Frontal cortex (tissue), 4 donors: ENCODE measurements around the gene COL21A1. TPM values are rescaled to one million over a fixed set of nuclear protein-coding genes. Genes with fewer than 3 reads are reported as not detected.
"Not testable (repeated sequence)": the region's sequence is repeated elsewhere in the genome, so short reads cannot be mapped to it uniquely, and the experiment has no call there.

Experiments used
- DNase-seq, 2 donors: peaks; one replicate each; pipeline ENCODE4 v3.0.0; 2012; ENCODE audit warnings: low spot score in 2 of 2
- FAIRE-seq: peaks from 2 replicates; lab custom pipeline; 2012; peaks lifted over from hg19 to GRCh38; lab: Jason Lieb, UNC
- small RNA-seq: library from RNA; depleted of rRNA; stranded (forward); fragments of <200 nt; gene quantifications from one replicate; pipeline ENCODE3, GENCODE V24; 2014
- total RNA-seq: library from RNA; depleted of rRNA; stranded (reverse); fragments of >200 nt; gene quantifications from one replicate; pipeline ENCODE4 v1.2.3, GENCODE V29; 2014
- donor health status: control.
- donor health status: control.
- donor health status: control.

COL21A1 gene
- total RNA-seq, 1 donor from 2014 or later = 1.6 TPM

DNA sequence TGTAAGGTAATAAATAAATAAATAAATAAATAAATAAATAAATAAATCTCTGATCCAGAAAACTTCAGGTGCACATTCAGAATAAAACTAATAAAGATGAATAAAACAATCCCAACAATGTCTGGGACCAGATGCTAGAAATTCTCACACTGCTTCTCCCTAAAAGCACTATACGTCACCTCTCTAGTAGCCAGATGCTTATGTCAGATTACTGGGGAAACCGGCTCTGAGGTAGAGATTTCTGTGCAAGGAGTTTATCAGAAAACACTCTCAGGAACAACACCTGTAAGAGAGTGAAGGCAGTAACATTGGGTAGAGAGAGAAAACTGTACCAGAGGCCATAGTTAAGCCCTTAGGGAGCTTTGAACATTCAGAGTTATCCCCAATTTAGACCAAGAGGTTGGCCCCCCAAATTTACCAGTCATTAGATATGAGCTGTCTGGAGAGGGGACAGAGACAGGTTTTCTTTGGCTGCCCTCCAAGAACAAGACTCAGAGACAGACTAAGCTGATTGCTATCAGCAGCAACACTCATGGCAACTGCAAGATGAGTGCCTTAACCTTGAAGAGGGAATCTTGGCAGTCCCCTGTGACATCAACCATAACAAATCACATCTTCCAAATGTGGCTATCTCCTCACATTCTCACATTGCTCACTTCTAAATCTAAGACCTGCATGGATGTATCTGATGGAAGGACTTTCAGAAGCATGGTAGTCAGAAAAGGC is 220.8 kb downstream of the COL21A1 start:
- FAIRE-seq (no peak), DNase-seq (no peak)

GRCh38 chr6:56025795-56026194 is 221.6 kb downstream of the COL21A1 start:
- FAIRE-seq (no peak), DNase-seq (no peak)

DNA sequence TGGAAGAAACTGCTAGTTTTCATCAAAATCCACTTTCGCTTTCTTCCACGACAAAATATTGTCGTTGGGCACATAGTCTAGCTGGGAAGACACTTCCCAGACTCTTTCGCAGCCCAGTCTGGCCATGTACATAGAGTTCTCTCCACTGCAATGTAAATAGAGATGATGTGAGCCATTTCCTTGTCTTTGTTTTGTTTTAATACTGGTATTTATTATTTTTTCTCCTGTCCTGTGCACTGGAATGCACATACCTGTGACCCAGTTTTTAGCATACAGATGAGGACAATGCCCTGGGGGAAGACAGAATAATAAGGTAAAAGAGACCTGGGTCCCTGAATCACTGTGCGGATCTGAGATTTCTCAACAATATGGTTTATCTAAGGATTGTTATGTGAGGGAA is 222.4 kb downstream of the COL21A1 start:
- DNase-seq (no peak), FAIRE-seq (no peak)

DNA sequence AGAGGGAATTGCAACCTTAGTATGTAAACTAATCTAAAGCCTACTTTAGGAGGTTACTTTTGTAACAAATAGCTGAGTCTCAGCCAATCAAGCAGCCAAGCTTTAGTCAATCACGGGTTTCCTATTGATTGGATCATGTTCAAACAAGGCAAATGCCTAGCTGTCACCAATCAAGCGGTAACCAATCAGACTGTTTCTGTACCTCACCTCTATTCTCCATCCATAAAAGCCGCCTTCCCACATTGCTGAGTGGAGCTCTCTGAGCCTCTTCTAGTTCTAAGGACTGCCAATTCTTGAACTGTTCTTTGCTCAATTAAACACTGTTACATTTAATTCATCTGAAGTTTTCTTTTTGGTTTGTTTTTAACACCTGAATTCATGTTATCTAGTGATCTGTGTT is 223.6 kb downstream of the COL21A1 start:
- no peak for DNase-seq

GRCh38 chr6:56022678-56023077 is 224.7 kb downstream of the COL21A1 start:
- DNase-seq = no peak
- no peak for FAIRE-seq

More for the DNA sequence above, 223.6 kb downstream of the COL21A1 start:
- no peak for FAIRE-seq

DNA sequence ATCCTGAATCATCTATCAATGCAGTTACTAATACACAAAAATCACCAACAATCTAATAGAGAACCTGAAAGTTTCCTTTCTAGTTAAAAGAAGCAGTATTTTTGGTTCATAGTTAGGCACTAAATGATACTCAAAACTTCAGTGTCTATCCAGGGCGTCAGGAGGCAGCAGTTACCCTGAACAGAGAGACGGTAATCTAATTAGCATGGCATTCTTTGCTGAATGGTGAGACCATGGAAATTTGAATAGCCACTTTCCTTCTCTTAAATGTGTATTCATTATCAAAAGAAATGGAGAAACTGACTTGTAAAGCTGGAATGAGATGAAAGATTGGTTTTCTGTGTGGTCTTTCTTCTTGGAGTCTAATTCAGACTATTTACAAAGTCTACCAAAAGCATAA is 225.4 kb downstream of the COL21A1 start:
- no peak for FAIRE-seq
- no peak for DNase-seq

DNA sequence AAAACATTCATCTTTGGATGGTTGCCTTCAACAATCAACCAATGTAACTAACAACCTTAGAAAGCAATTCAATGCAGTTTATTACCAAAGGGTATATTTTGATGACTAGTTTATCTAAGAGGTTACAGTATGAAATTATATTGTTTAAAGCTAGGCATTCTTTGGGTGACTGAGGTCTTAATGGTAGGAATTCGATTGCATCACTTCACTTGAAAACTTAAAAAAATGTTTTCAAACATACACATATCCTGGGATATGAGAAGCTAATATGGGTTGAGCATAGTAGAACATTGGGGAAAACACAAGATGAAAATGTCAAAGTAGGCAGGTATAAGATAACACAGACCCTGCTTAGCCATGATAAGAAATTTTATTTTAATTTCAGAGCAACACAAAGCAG is 227.4 kb downstream of the COL21A1 start:
- no peak for FAIRE-seq
- no peak for DNase-seq

DNA sequence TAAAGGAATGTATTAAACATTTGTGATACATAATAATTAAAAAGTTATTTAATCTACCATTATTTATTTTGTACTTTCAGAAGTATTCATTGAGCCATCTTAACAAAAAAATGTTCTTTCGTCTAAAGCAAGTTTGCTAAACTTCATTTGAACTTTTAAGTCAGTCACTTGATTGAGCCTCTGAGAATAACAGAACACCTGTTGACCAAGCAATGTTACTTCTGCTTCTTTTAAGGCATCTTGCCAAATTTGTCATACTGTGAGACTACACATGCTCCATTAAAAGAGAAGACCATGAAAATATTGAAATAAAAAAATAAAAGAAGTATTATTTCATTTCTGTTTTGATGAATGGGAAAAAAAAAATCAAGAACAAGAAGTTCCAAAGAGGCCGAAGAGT is 230.2 kb downstream of the COL21A1 start:
- no peak for DNase-seq
- no peak for FAIRE-seq

- DNase-seq, FAIRE-seq: not testable (repeated sequence)
Observed at GRCh38 chr6:56014039-56014438, 233.3 kb downstream of the COL21A1 start.

DNA sequence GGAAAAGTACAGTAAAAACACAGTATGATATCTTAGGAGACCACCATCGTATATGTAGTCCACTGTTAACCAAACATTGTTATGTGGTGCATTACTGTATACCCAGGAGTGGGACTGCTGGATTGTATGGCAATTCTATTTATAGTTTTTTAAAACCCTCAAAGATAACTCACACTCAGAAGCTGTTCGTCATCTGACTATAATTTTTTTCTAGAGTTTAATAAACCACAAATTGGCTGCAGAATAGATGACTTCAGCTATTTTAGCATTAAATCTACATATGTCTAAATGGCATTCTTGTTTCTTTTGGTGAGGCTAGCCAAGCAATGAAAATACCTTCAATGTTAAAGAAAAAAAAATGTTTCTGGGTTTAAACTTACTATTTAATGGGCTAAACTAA is 237.7 kb downstream of the COL21A1 start:
- FAIRE-seq (no peak), DNase-seq (no peak)

Small RNAs within 50 kb of the gene (small RNA-seq; reads per million reads assigned to genes)
- gene DHFRP6 = not detected
